Activated CD8-positive, alpha-beta T cell treated with anti-CD3 and anti-CD28 coated beads, Interleukin-2, amount 10 ng/mL, durations not matched to agents 7 days and 5 days (primary cell): ENCODE measurements around the gene RRAGA. TPM values are rescaled to one million over a fixed set of nuclear protein-coding genes. Genes with fewer than 3 reads are reported as not detected.
A peak's percentile ranks its signal among the peaks of the same experiment; 100 is the strongest.

Experiments used
- ATAC-seq: fragments of 150-1000 bp; cut with Tn5 transposase; one replicate; pipeline ENCODE4 v1.10.0; 2021; ENCODE audit warnings: moderate library complexity
- CTCF ChIA-PET: fragments of 350-600 bp; sonication (Branson Sonifier 250); formaldehyde crosslinking; loops from one replicate; lab custom pipeline; 2021; ENCODE audit warnings: antibody characterized with exemption; lab: Charles Lee
- POLR2A ChIA-PET: fragments of 350-600 bp; sonication (Branson Sonifier 250); formaldehyde crosslinking; loops from one replicate; lab custom pipeline; 2021; ENCODE audit warnings: antibody characterized with exemption; lab: Charles Lee
- DNase-seq: peaks from one replicate; pipeline ENCODE4 v3.0.0-alpha.2; 2020
- H3K27ac Mint-ChIP-seq: one replicate; pipeline ENCODE4 v1.8.0; 2021; ENCODE audit warnings: mild to moderate bottlenecking, mixed read lengths
- H3K27me3 Mint-ChIP-seq: one replicate; pipeline ENCODE4 v1.8.0; 2021; ENCODE audit warnings: low read depth, mixed read lengths
- H3K36me3 Mint-ChIP-seq: one replicate; pipeline ENCODE4 v1.8.0; 2021; ENCODE audit warnings: low read depth, mixed read lengths
- H3K4me1 Mint-ChIP-seq: one replicate; pipeline ENCODE4 v1.8.0; 2021; ENCODE audit warnings: low read depth, mixed read lengths
- H3K4me3 Mint-ChIP-seq: one replicate; pipeline ENCODE4 v1.8.0; 2021; ENCODE audit warnings: mild to moderate bottlenecking, mixed read lengths
- H3K9me3 Mint-ChIP-seq: one replicate; pipeline ENCODE4 v1.8.0; 2022; ENCODE audit warnings: mixed read lengths; ENCODE audit not compliant: insufficient read depth
- total RNA-seq, 2 experiments: library from RNA; stranded (reverse); gene quantifications; one replicate each; pipeline ENCODE4 v1.2.3, GENCODE V29; 2021

The RRAGA gene
- total RNA-seq, 2 experiments from 2014 or later, result 44.7 to 46.0 TPM

GRCh38 chr9:19030899-19031298 is 18.3 kb upstream of the RRAGA start:
- ATAC-seq (no peak), DNase-seq (no peak)
- POLR2A ChIA-PET, result no interaction called here
- Mint-ChIP-seq H3K27ac (no peak overlapping the region), H3K9me3 (no peaks in the 10 kb centered on the region), H3K36me3 (no peaks in the 10 kb centered on the region), H3K4me3 (no peak overlapping the region), H3K4me1 (peaks cover 5% of the 10 kb centered on the region), H3K27me3 (no peaks in the 10 kb centered on the region)
- CTCF ChIA-PET, result no interaction called here

- DNase-seq, result no peak
- ChIA-PET POLR2A (no interaction called here), CTCF (no interaction called here)
- H3K9me3 Mint-ChIP-seq, result no peaks in the 10 kb centered on the region
- no peaks in the 10 kb centered on the region for H3K36me3 Mint-ChIP-seq
- no peaks in the 10 kb centered on the region for H3K27me3 Mint-ChIP-seq
- no peak for ATAC-seq
- no peak overlapping the region for H3K4me3 Mint-ChIP-seq
- no peak overlapping the region for H3K27ac Mint-ChIP-seq
- H3K4me1 Mint-ChIP-seq, result no peaks in the 10 kb centered on the region
Observed at GRCh38 chr9:19032406-19032805, 16.8 kb upstream of the RRAGA start.

DNA sequence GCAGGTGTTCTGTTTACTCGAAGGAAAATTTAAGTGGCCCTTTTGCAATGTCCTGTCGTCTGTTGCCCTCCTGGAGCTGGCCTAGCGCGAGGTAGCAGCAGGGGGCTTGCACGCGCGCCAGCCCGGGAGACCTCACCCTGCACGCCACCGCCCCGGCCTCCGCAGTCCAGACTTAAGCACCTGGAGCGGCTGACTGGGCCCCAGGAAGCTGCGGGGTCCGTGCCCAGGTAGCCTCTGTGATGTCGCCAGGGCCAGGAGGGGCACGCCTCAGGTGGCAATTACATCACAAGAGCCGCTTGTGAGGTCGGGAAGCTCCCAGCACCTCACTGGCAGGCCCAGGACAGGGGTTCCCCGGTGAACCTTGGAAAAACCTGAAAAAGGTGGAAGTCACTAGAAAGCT is 16.2 kb upstream of the RRAGA start, which contains the start of gene SAXO1:
Gene SAXO1 (minus strand): TSS at position 195 of the 400 bp plus-strand sequence. CDS start 301 bp downstream, outside the sequence.
- Mint-ChIP-seq H3K4me1 (no peaks in the 10 kb centered on the region), H3K27ac (no peak within 1 kb of the TSS), H3K27me3 (no peaks in the 10 kb centered on the region), H3K4me3 (no peak within 1 kb of the TSS), H3K36me3 (no peaks in the 10 kb centered on the region), H3K9me3 (no peaks in the 10 kb centered on the region)
- no peak for ATAC-seq
- CTCF ChIA-PET, result interaction anchor here (1.3 kb wide), 1 partner anchor 778 kb away, joined by 3 read pairs; no protein-coding TSS in a partner anchor
- POLR2A ChIA-PET, result no interaction called here
- no peak for DNase-seq

DNA sequence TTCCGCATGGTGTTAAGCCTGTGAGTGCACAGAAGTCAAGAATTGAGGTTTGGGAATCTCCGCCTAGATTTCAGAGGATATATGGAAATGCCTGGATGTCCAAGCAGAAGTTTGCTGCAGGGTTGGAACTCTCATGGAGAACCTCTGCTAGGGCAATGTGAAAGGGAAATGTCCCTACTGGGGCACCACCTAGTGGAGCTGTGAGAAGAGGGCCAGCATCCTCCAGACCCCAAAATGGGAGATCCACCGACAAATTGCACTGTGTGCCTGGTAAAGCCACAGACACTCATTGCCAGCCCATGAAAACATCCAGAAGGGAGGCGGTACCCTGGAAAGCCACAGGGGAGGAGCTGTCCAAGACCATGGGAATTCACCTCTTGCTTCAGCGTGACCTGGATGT is 12.6 kb upstream of the RRAGA start:
- Mint-ChIP-seq H3K27ac (no peak overlapping the region), H3K4me1 (no peaks in the 10 kb centered on the region), H3K27me3 (no peaks in the 10 kb centered on the region), H3K36me3 (no peaks in the 10 kb centered on the region), H3K9me3 (no peaks in the 10 kb centered on the region), H3K4me3 (no peak overlapping the region)
- ATAC-seq, result no peak
- no peak for DNase-seq
- ChIA-PET POLR2A (no interaction called here), CTCF (interaction anchor here (1.6 to 1.8 kb wide), 2 partner anchors 12 to 137 kb away, joined by 4 to 5 read pairs; partner anchors contain the start of gene RRAGA)

GRCh38 chr9:19049917-19050636 is 850 bp downstream of the RRAGA start:
- CTCF ChIA-PET, result interaction anchor here (0.9 to 2.8 kb wide), 9 partner anchors 24 to 415 kb away, joined by 3 to 18 read pairs (median 4); no protein-coding TSS in a partner anchor
- H3K9me3 Mint-ChIP-seq, result no peaks in the 10 kb centered on the region
- peaks cover 38% of the 10 kb centered on the region for H3K36me3 Mint-ChIP-seq
- peak overlapping the region; percentile 99 for H3K27ac Mint-ChIP-seq
- no peaks in the 10 kb centered on the region for H3K27me3 Mint-ChIP-seq
- DNase-seq (peak; percentile 31), ATAC-seq (peak; percentile 2)
- peaks cover 30% of the 10 kb centered on the region for H3K4me1 Mint-ChIP-seq
- POLR2A ChIA-PET, result interaction anchor here (1.1 to 3.2 kb wide), 3 partner anchors 24 to 330 kb away, joined by 3 to 17 read pairs (median 17); partner anchors contain the start of gene RPS6
- H3K4me3 Mint-ChIP-seq, result peak overlapping the region; percentile 90

GRCh38 chr9:19050637-19051591 is 1.7 kb downstream of the RRAGA start:
- peaks cover 43% of the 10 kb centered on the region for H3K36me3 Mint-ChIP-seq
- H3K9me3 Mint-ChIP-seq, result no peaks in the 10 kb centered on the region
- ATAC-seq (no peak), DNase-seq (no peak)
- H3K27me3 Mint-ChIP-seq, result no peaks in the 10 kb centered on the region
- peaks cover 30% of the 10 kb centered on the region for H3K4me1 Mint-ChIP-seq
- CTCF ChIA-PET, result interaction anchor here (1.0 to 2.8 kb wide), 8 partner anchors 35 to 414 kb away, joined by 3 to 18 read pairs (median 6); no protein-coding TSS in a partner anchor
- peak overlapping the region; percentile 90 for H3K4me3 Mint-ChIP-seq
- POLR2A ChIA-PET, result interaction anchor here (1.0 to 3.2 kb wide), 4 partner anchors 23 to 329 kb away, joined by 3 to 17 read pairs (median 10); partner anchors contain the start of gene RPS6
- H3K27ac Mint-ChIP-seq, result peak overlapping the region; percentile 99

DNA sequence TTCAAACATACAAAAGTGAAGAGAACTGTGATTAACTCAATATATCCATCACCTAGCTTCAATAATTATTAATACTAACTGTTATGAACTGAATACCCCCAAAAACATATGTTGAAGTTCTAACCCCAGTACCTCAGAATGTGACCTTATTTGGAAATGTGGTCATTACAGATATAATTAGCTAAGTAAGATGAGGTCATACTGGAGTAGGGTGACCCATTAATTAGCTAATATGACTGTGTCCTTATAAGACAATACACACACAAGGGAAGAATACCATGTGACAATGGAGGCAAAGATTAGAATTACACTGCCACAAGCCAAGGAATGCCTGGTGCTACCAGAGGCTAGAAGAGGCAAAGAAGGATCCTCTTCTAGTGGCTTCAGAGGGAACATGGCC is 7.8 kb downstream of the RRAGA start:
- H3K36me3 Mint-ChIP-seq, result peaks cover 78% of the 10 kb centered on the region
- H3K9me3 Mint-ChIP-seq, result no peaks in the 10 kb centered on the region
- H3K27ac Mint-ChIP-seq, result no peak overlapping the region

DNA sequence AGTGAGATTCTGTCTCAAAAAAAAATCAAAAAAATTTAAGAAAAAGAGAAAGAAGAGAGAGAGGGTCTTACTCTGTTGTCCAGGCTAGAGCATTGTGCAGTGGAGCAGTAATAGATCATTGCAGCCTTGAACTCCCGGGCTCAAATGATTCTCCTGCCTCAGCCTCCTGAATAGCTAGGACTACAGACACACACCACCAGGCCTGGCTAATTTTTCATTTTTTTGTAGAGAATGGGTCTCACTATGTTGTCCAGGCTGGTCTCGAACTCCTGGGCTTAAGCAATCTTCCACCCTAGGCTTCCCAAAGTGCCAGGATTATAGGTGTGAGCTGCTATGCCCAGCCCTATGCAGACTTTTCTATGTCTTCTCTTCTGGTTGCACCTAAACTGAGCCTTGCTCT is 25.0 kb downstream of the RRAGA start:
- peaks cover 64% of the 10 kb centered on the region for H3K36me3 Mint-ChIP-seq
- ChIA-PET CTCF (interaction anchor here (1.0 to 1.3 kb wide), 2 partner anchors 12 to 27 kb away, joined by 3 to 5 read pairs; no protein-coding TSS in a partner anchor), POLR2A (interaction anchor here (0.9 kb wide), 2 partner anchors 23 to 109 kb away, joined by 3 read pairs; no protein-coding TSS in a partner anchor)
- DNase-seq (no peak), ATAC-seq (no peak)
- H3K9me3 Mint-ChIP-seq, result no peaks in the 10 kb centered on the region
- no peak overlapping the region for H3K4me3 Mint-ChIP-seq
- H3K4me1 Mint-ChIP-seq, result no peaks in the 10 kb centered on the region
- H3K27me3 Mint-ChIP-seq, result no peaks in the 10 kb centered on the region
- no peak overlapping the region for H3K27ac Mint-ChIP-seq

More for the DNA sequence above, 7.8 kb downstream of the RRAGA start:
- ChIA-PET POLR2A (interaction anchor here (0.8 kb wide), 1 partner anchor 323 kb away, joined by 3 read pairs; the partner anchor contains the start of gene RPS6), CTCF (interaction anchor here (1.1 to 1.8 kb wide), 2 partner anchors 29 to 117 kb away, joined by 3 to 9 read pairs; no protein-coding TSS in a partner anchor)
- peaks cover 5% of the 10 kb centered on the region for H3K4me1 Mint-ChIP-seq
- ATAC-seq (no peak), DNase-seq (no peak)
- H3K4me3 Mint-ChIP-seq, result no peak overlapping the region
- no peaks in the 10 kb centered on the region for H3K27me3 Mint-ChIP-seq

DNA sequence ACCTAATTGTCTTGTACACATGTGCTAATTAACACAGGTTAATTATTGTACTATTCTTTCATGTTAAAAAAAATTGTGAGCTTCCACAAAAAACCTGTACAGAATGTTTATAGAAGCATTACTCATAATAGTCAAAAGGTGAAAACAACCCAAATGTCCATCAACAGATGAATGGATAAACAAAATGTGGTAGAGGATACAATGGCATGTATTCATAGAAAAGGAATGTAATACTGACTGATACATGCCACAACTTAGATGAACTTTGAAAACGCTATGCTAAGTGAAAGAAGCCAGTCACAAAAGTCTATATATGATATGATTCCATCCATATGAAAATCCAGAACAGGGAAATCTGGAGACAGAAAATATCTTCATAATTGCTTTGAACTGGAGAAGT is 25.6 kb downstream of the RRAGA start:
- DNase-seq (no peak), ATAC-seq (no peak)
- Mint-ChIP-seq H3K27ac (no peak overlapping the region), H3K9me3 (no peaks in the 10 kb centered on the region), H3K4me3 (no peak overlapping the region), H3K4me1 (no peaks in the 10 kb centered on the region), H3K36me3 (peaks cover 64% of the 10 kb centered on the region), H3K27me3 (no peaks in the 10 kb centered on the region)
- ChIA-PET POLR2A (interaction anchor here (0.6 kb wide), 1 partner anchor 23 kb away, joined by 4 read pairs; no protein-coding TSS in a partner anchor), CTCF (interaction anchor here (1.0 kb wide), 2 partner anchors 26 to 390 kb away, joined by 3 read pairs; no protein-coding TSS in a partner anchor)

GRCh38 chr9:19085295-19085694 is 36.1 kb downstream of the RRAGA start:
- Mint-ChIP-seq H3K36me3 (peaks cover 35% of the 10 kb centered on the region), H3K27me3 (no peaks in the 10 kb centered on the region), H3K4me1 (no peaks in the 10 kb centered on the region), H3K27ac (no peak overlapping the region), H3K9me3 (no peaks in the 10 kb centered on the region), H3K4me3 (no peak overlapping the region)
- ChIA-PET POLR2A (interaction anchor here (1.2 kb wide), 1 partner anchor 89 kb away, joined by 3 read pairs; no protein-coding TSS in a partner anchor), CTCF (interaction anchor here (0.6 to 3.3 kb wide), 25 partner anchors 11 to 830 kb away, joined by 3 to 41 read pairs (median 4); partner anchors contain the start of genes RPS6 and RRAGA)
- ATAC-seq (peak; percentile 80), DNase-seq (no peak)
